ENCODE data around the gene ITSN1.

- TF ChIP-seq CTCF (IDR thresholded peaks at IDR 0.05) (no peak), POLR2AphosphoS5 (IDR thresholded peaks at IDR 0.05) (no peak), POLR2A (IDR thresholded peaks at IDR 0.05) (no peak)
These were observed 109.2 kb downstream of the ITSN1 start for GRCh38 chr21:33751533-33751932.
